GM19025 (cell line): ENCODE results near the gene SEMA5A.

Source experiments
- ATAC-seq: cut with Tn5 transposase; IDR thresholded peaks from one replicate; pipeline ENCODE4 v1.9.1; 2021; ENCODE audit warnings: mild to moderate bottlenecking, low read depth, moderate library complexity; ENCODE audit not compliant: unreplicated experiment

SEMA5A gene

DNA sequence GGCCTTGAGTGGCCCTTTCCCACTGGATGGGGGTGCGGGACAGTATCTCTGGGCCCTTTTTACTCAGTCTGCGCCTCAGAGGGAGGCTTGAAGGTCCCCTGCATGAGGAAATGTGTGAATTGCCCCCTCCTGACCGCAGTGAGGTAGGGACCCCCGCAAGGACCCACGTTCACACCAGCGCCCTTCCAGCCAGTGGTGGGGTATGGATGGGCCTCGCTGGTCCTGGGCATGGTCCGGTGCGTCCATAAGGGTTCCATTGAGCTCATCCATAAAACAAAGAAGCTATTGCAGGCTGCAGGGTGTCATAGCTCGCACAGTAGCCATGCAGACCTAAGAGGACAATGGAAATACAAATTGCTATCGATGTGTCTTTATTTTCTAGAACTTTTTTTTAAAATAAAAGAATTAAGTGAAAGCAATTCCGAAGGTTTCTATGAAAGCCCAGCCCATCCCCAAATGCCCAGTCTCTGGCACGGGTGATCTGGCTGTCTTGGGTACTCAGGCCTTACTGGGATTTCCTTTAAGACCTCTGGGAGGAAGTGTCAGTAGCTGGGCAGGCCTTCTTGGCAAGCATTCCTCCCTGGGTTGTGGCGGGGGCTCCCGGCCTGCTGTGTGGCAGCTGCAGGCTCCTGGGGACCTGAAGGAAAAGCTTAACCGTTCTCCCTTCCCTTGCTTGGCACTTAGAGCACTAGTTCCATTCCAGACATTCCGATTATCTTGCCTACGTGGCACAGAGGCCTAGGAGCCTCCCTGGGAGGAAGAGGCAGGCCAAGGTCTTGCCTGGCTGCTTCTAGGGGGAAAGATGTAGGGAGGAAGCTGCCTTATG is 1.5 kb upstream of the SEMA5A start:
- no peak for ATAC-seq

DNA sequence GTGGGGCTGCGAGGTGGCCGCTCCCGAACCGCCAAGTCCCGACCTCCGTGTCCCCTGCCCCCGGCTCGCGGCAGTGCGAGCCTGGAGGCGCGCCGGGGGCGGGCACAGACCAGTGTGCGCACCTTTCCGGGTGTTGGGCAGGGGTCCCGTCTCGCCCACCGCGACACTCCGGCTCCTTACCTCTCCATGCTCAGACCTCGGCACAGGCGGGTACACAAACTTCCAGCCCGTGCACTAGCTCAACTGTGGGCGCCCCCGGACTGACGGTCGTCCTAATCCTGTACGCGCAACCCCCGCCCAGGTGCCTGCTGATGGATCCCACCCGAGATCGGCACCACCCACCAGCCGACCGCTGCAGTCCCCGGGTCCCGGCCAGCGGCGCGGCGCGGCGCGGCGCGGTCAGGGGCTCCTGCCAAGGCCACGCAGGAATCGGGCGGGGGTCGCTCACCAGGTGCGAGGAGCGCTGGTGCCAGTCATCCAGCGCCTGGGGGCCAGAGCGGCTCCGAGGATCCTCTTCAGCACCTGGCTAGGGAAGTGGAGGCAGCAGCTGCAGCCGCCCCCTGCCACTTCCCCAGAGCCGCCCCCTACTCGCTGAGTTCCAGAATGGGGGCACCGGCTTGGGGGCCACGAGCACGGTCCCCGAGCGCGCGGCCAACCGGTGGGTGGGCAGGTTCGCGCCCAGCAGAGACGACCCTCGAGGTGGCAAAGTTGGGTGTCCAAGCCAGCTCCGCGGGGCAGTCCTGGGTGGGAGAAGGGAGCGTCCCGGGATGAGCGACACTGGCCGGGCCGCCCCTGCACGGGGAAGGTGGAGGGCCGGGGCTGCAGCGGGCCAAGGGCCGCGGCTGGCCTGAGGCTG is 511 bp downstream of the SEMA5A start:
- peak; percentile 29 for ATAC-seq

DNA sequence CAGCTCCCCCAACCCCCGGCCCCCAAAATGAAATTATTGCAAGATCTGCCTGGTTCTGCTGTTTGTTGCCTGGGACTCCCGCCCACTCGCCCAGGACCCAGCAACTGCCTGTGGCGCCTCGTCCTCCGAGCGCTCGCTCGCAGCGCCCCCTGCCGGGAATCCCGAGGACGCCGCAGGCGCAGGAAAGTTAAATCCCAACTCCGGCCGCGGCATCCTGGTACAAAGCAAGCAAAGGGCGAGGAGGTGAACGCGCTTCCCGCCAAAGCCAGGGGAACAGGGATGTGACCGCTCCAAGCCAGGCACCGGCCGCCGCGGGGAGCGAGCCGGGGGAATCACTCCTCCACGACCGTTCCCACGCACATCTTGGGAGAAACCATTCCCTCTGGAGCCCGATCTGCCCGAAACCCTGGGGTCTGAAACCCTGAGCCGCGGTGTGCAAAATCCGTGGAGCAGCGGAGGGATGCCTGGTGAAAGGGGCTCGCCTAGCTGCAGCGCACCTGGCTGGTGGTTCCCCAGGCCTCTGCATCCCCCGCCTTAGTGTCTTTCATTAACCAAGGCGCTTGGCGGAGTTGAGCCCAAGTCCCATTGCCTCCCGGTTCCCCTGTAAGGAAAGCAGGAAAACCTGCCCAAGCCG is 1.3 kb downstream of the SEMA5A start:
- ATAC-seq, result peak; percentile 41

DNA sequence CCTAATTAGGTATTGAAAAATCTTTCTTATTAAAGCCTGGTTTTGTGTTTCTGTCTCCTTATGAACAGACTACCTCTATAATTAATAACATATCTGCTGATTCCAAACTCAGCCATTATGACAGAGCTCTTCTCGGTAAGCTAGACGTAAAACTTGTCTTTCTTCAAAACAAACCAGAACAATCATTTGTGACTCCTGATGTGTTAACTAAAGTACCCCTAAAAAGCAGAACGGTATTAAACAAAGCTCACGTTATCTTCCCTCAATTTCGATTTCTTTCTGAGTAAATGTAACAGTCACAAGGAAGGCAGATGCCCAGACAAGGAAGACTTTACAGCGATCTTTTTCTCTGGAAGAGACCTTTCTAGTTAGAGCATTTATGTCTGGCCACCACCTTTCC is 1.8 kb downstream of the SEMA5A start:
- ATAC-seq, result no peak

DNA sequence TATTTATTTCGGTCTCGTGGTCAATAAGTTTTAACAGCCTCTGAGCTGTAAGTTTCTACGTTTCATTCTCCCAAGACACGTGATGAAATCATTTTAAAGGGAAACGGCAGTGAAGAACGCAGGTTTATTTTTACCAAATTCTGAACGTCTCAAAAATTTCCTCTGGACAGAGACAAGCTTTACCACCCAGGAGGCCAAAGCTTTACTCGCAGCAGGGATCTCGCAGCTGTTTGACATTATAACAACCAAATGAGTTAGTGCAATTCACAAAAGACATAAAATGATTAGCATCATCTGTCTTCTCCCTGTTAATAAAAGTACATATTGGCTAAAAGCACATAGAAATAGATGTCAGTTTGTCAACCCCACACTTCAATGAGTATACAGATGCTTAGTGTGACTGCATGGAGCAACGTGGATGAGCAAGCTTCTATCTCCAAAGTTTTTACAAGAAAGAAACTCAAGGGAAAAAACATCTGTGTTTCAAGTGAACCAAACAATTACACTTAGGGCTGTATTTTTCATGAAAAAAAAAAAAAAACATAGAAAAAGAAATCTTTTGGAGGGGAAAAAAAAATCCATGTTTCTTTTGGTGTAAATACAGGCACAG is 2.5 kb downstream of the SEMA5A start:
- ATAC-seq, result no peak

GRCh38 chr5:9540791-9541190 is 5.1 kb downstream of the SEMA5A start:
- no peak for ATAC-seq

- ATAC-seq, result no peak
Measured at GRCh38 chr5:9538504-9538903, 7.4 kb downstream of the SEMA5A start.

GRCh38 chr5:9537223-9538141 is 8.4 kb downstream of the SEMA5A start:
- ATAC-seq, result no peak

- ATAC-seq, result no peak
Measured at GRCh38 chr5:9536717-9537116, 9.2 kb downstream of the SEMA5A start.

- ATAC-seq, result no peak
Measured at GRCh38 chr5:9534881-9535517, 10.9 kb downstream of the SEMA5A start.

GRCh38 chr5:9533562-9534364 is 12.1 kb downstream of the SEMA5A start:
- ATAC-seq, result no peak

DNA sequence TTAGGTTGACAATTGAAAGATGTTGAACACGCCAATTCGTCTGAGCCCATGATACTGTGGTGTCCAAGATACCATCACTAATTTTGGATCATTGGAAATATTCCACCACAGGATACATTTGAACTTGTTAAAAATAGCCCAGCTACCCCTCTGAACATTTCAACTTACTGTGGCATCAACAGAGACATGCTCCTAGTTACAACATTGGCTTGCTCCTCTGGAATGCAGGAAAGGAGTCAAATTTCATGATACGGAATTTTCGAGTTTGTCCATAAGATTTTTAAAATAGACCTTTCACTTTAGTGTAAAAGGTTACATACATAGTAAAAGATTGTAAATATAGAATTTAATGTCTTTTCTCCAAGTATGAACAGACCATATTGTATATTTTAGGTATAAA is 12.8 kb downstream of the SEMA5A start:
- ATAC-seq, result no peak

- no peak for ATAC-seq
Measured at GRCh38 chr5:9529513-9529912, 16.4 kb downstream of the SEMA5A start.

- peak; percentile 64 for ATAC-seq
Measured at GRCh38 chr5:9529041-9529480, 16.8 kb downstream of the SEMA5A start.

DNA sequence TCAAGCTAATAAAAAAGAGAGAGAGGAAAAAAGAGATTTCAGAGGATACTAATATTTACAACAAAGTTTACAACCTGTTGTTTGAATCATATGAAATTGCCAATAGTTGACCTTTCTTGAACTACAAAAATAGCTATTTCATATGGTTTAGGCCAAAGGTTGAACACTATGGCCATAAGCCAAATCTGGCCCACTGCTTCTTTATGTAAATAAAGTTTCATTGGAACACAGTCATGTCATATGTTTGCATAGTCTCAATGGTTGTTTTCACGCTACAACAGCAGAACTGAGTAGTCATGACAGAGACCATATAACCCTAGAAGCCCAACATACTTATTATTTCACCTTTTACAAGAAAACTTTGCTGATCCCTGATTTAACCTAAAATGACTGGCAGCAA is 20.9 kb downstream of the SEMA5A start:
- ATAC-seq, result peak; percentile 39

GRCh38 chr5:9523090-9523823 is 22.6 kb downstream of the SEMA5A start:
- no peak for ATAC-seq

DNA sequence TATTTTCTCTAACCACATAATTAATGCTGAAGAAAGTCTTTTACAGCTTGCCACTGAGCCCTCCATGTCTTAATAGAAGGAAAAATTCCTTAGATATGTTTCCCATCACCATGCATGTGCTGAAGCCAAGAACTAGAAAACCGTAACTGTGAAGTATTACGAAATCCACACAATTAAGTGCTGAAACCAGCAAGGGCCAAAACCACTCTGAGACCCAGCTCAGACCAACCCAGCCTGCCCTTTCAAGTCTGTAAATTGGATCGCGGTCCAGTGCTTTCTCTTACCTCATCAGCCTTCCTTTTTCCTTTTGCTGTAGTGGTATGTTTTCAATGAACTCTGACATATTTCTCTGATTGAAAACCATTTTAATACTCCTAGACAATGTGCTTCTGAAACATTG is 26.3 kb downstream of the SEMA5A start:
- ATAC-seq, result no peak

DNA sequence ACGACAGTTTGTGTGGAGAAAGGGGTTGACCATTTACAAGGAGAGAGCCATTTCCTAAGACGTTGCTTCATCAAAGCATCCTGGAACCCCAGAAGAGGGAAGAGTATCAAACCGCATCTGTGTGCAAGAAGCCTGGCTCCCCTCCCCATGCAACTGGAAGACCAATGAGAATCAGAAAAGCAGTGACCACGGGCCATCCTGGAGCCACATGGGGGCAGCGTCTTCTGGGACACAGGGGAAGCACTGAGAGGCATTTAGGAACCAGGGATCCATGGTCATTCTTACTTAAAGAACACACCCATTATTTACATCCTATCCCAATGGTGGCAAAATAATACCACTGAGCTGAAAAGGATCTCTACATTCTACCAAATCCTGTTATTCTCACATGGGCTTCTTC is 29.3 kb downstream of the SEMA5A start:
- ATAC-seq, result no peak
